HG03095 (cell line): ENCODE data around the gene B4GALNT2.
"Not testable (repeated sequence)": the region's sequence is repeated elsewhere in the genome, so short reads cannot be mapped to it uniquely, and the experiment has no call there.

Experiments
- ATAC-seq: cut with Tn5 transposase; IDR thresholded peaks from one replicate; pipeline ENCODE4 v1.9.1; 2021; ENCODE audit warnings: moderate library complexity; ENCODE audit not compliant: unreplicated experiment

The B4GALNT2 gene

GRCh38 chr17:49120166-49120565, 12.4 kb upstream of the B4GALNT2 start:
- no peak for ATAC-seq

DNA sequence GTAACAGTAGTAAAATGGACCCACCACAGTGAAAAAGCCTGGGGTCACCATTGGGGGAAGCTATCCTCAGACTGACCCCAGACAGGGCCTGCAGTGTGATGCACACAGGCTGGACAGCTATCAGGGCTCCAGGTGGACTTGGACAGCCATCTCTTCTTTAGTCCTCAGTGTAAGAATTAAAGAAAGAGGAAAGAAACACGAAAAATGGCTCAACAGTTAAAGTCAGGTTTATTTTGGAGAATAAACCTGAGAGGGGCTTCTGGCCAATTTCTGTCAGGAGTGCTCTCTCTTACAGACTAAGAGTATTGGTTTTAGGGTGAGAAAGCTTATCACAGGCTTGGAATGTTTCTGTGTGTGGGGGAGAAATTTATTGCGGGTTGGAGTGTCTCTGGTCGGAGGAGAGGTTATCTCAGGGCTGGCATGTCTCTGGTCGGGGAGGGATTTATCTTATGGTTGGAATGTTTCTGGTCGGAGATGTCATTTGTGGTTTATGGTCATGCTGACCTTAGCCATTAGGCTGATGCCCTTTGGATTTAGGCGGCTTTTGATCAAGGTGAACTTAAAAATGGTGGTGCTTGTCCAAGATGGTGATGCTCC, 10.8 kb upstream of the B4GALNT2 start:
- no peak for ATAC-seq

DNA sequence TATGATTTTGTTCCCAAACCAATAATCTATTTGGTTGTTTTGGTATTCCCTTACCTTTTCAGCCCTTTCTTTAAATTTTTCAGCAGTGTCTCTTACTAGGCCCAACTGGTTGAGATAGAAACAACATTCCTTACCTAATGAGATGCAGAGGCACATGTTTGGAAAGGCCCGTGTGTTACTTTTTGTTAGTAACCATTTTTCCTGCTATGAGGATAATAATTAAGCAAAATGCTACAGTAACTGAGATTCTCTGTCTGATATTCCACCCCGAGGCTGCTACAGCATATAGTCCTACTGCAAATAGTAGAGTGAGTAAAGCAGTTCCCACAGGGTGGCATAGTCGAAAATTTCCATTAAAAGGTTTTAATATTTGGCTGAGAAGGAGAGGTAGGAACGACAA, 10.0 kb upstream of the B4GALNT2 start:
- ATAC-seq: no peak

DNA sequence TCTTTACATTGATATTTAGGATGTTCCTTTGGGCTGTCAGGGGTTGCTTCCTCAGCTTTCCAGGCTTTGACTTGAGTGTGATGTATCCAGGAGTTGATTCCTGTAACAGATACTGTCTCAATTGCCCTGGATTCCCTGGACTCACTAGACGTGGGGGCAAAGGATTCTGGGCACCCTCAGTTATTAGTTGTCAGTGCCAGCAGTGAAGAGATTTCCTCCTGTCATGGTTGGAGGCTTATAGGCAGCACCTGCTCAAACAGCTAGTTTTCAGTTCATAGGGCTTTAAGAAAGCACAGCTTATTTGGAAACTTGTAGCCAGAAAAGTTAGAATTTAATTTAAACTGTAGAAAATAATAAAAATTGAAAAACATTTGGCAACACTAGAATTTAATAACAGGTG, 9.5 kb upstream of the B4GALNT2 start:
- no peak for ATAC-seq

GRCh38 chr17:49125449-49125848, 7.1 kb upstream of the B4GALNT2 start:
- no peak for ATAC-seq

- ATAC-seq: not testable (repeated sequence)
Observed at GRCh38 chr17:49126183-49126859, 6.2 kb upstream of the B4GALNT2 start.

GRCh38 chr17:49129359-49129950, 3.1 kb upstream of the B4GALNT2 start:
- ATAC-seq: not testable (repeated sequence)

- no peak for ATAC-seq
Observed at GRCh38 chr17:49130891-49131290, 1.7 kb upstream of the B4GALNT2 start.

GRCh38 chr17:49132317-49132698, 261 bp upstream of the B4GALNT2 start:
- no peak for ATAC-seq

DNA sequence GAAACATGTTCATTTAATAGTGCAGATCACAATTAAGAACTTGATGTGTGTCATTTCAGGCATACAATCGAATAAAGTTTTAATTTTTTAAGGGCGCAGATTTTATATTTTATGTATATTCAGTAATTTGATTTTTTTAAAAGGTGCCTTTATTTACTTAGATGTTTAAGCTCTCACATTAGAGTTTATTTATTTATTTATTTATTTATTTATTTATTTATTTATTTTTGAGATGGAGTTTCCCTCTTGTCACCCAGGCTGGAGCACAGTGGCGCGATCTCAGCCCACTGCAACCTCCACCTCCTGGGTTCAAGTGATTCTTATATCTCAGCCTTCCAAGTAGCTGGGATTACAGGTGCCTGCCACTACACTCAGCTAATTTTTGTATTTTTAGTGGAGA, 3.8 kb downstream of the B4GALNT2 start:
- no peak for ATAC-seq

DNA sequence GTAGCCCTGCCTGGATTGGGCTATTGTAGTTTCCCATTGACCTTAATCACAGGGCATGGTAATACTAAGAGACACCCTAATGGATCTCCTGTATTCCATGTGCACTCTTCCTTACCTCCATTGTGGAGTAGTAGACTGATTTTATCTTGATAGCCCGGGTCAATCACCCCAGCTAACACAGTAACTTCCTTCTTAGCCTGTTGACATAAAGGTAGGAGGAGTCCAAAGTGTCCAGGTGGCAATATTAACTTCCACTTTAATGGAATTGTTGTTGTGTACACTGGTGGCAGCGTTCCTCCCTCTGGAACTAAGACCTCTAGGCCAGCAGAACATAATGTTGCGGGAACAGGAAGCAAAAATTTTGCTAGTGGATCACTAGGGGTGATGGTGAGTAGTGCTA, 13.1 kb downstream of the B4GALNT2 start:
- not testable (repeated sequence) for ATAC-seq

GRCh38 chr17:49146620-49147306, 14.2 kb downstream of the B4GALNT2 start:
- ATAC-seq: no peak

GRCh38 chr17:49148171-49148570, 15.6 kb downstream of the B4GALNT2 start:
- no peak for ATAC-seq

DNA sequence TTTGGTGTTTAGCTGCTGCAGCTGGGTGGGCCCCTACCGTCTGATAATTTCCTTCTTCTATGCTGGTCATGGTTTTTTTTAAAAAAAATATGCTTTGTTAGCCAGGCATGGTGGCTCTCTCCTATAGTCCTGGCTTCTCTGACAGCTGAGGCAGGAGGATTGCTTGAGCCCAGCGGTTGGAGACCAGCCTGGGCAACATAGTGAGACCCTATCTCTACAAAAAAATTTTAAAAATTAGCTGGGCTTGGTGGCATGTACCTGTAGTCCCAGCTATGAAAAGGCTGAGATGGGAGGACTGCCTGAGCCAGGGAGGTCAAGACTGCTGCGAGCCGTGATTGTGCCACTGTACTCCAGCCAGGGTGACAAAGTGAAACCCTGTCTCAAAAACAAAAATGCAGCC, 19.4 kb downstream of the B4GALNT2 start:
- ATAC-seq: no peak

GRCh38 chr17:49156256-49156655, 23.7 kb downstream of the B4GALNT2 start:
- no peak for ATAC-seq

DNA sequence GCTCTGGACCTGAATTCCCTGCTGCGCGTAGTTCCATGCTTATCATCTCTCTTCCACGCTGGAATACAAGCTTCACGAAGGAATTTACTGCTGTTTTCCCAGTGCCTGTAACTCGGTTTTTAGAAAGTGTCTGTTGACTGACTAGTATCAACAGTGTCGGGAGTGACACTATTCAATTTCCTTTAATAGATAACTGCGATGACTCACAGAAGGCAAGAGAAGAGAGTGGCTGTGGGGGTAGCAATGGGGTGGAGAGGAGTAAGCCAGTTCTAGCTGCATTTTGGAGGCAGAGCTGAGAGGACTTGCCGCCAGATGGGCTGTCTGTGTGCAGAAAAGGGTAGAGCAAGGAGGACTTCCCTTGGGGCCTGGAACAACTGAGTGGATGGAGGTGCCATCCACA, 25.2 kb downstream of the B4GALNT2 start:
- no peak for ATAC-seq

DNA sequence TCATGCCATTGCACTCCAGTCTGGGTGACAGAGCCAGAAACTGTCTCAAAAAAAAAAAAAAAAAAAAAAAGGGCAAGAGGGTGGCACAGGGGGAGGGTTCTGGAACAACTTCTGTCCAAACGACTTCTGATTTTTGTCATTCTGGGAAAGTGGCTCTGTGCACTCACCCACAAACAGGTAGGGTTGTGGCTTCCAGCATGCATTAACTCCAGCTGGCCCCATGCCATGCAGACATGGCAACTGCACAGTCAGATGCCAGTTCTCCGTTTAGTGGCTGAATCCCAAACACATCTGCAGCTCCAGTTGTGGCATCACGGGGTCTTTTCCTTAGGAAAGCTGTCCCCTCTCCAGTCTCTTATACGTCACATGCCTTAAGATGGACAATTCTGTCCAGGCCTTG, 30.3 kb downstream of the B4GALNT2 start:
- no peak for ATAC-seq

DNA sequence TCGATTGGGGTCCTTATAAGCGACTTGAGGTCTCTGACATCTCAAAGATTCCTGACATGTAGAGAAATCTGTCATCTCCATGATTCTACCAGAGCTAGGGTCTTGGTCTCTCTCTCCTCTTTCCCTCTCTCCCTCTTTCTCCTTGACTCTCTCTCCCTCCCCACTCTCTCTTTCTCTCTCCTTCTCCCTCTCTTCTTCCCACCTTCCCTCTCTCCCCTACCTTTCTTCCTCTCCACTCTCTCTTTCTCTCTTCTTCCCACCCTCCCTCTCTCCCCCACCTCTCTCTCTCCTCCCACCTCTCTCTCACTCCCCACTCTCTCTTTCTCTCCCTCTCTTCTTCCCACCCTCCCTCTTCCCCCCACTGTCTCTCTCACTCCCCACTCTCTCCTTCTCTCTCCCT, 32.6 kb downstream of the B4GALNT2 start:
- no peak for ATAC-seq

GRCh38 chr17:49168706-49169105, 36.1 kb downstream of the B4GALNT2 start:
- no peak for ATAC-seq

- no peak for ATAC-seq
Observed at GRCh38 chr17:49170216-49170615, 37.6 kb downstream of the B4GALNT2 start.

DNA sequence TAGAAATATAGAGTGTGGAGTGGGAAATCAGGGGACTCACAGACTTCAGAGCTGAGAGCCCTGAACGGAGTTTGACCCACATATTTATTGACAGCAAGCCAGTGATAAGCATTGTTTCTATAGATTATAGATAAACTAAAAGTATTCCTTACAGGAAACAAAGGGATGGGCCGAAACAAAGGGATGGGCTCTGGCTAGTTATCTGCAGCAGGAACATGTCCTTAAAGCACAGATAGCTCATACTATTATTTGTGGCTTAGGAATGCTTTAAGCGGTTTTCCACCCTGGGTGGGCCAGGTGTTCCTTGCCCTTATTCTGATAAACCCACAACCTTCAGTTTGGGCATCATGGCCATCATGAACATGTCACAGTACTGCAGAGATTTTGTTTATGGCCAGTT, 38.1 kb downstream of the B4GALNT2 start:
- ATAC-seq: not testable (repeated sequence)

GRCh38 chr17:49175978-49176377, 43.4 kb downstream of the B4GALNT2 start:
- ATAC-seq: not testable (repeated sequence)
